K562 (cell line): Measurements from ENCODE around the gene ALS2CL. TPM values are rescaled to one million over a fixed set of nuclear protein-coding genes. Genes with fewer than 3 reads are reported as not detected.

ENCODE experiments used
- EWSR1 ChIP-seq: fragments of 450-650 bp; IDR thresholded peaks from 2 replicates; pipeline ENCODE4 v1.6.1; 2018; ENCODE audit warnings: borderline replicate concordance, mild to moderate bottlenecking, low read depth, moderate library complexity; ENCODE audit not compliant: partially characterized antibody
- FOSL1 ChIP-seq: fragments of 200-800 bp; sonication (Bioruptor generic); conservative IDR thresholded peaks from 2 replicates; pipeline ENCODE4 v1.6.1; 2016; ENCODE audit warnings: missing genetic modification characterization, missing compliant biosample characterization
- HOMEZ ChIP-seq: fragments of 250-450 bp; sonication (Bioruptor Pico); IDR thresholded peaks from 2 replicates; pipeline ENCODE4 v1.4.0; 2020; ENCODE audit warnings: mild to moderate bottlenecking, moderate library complexity
- JUND ChIP-seq, 2 experiments: IDR thresholded peaks; 2 replicates in 1 of 2; 3 replicates in 1 of 2; pipeline ENCODE4 v1.6.1; 2011; ENCODE audit warnings: borderline replicate concordance in 2 of 2, low read depth in 2 of 2, low read length in 2 of 2, improper control_type of control experiment in 1 of 2, missing biosample characterization in 1 of 2, missing genetic modification characterization in 1 of 2, missing genetic modification reagents in 1 of 2
- MAZ ChIP-seq, 2 experiments: fragments of 450-650 bp in 1 of 2; sonication (generic) in 1 of 2; formaldehyde crosslinking; IDR thresholded peaks in 1 of 2; conservative IDR thresholded peaks in 1 of 2; 2 replicates each; pipeline versions ENCODE4 v1.4.0 to v1.5.0; 2020; ENCODE audit warnings: mild to moderate bottlenecking in 1 of 2, missing genetic modification reagents in 1 of 2
- MYBL2 ChIP-seq, 2 experiments: fragments of 450-650 bp in 1 of 2; sonication (generic) in 1 of 2; formaldehyde crosslinking in 1 of 2; IDR thresholded peaks; 2 replicates each; pipeline versions ENCODE4 v1.6.1 to v1.8.1; 2017 to 2022; ENCODE audit warnings: borderline replicate concordance in 1 of 2, inconsistent platforms in 1 of 2, low read depth in 1 of 2, mild to moderate bottlenecking in 1 of 2, missing genetic modification reagents in 1 of 2, moderate library complexity in 1 of 2
- NCOA2 ChIP-seq, 2 experiments: fragments of 450-650 bp; IDR thresholded peaks; 2 replicates each; pipeline ENCODE4 v1.6.1; 2018; ENCODE audit warnings: mild to moderate bottlenecking in 2 of 2, moderate library complexity in 1 of 2; ENCODE audit not compliant: partially characterized antibody in 2 of 2
- RAD21 ChIP-seq, 2 experiments: fragments of 250-450 bp in 1 of 2; fragments of 450-650 bp in 1 of 2; sonication (Bioruptor Pico) in 1 of 2; formaldehyde crosslinking in 1 of 2; IDR thresholded peaks in 1 of 2; conservative IDR thresholded peaks in 1 of 2; 2 replicates each; pipeline versions ENCODE4 v1.4.0 to v1.8.0; 2020 to 2022; ENCODE audit warnings: mild to moderate bottlenecking in 2 of 2, moderate library complexity in 1 of 2
- REST ChIP-seq, 2 experiments: fragments of 450-650 bp; formaldehyde crosslinking in 1 of 2; IDR thresholded peaks; 2 replicates each; pipeline versions ENCODE4 v1.4.0 to v1.6.1; 2014 to 2020; ENCODE audit warnings: mild to moderate bottlenecking in 2 of 2, borderline replicate concordance in 1 of 2, low read depth in 1 of 2
- SNIP1 ChIP-seq: fragments of 450-650 bp; IDR thresholded peaks from 2 replicates; pipeline ENCODE4 v1.7.1; 2017; ENCODE audit warnings: low read depth, mild to moderate bottlenecking
- TAF7 ChIP-seq: fragments of 450-650 bp; IDR thresholded peaks from 2 replicates; pipeline ENCODE4 v1.6.1; 2016; ENCODE audit warnings: missing genetic modification characterization, missing compliant biosample characterization
- TRIM24 ChIP-seq, 2 experiments: fragments of 450-650 bp; IDR thresholded peaks; 2 replicates each; pipeline ENCODE4 v1.6.1; 2016
- ZEB2 ChIP-seq: fragments of 450-650 bp; IDR thresholded peaks from 2 replicates; pipeline ENCODE4 v1.6.1; 2016
- ZKSCAN1 ChIP-seq: fragments of 150-350 bp; IDR thresholded peaks from 2 replicates; pipeline ENCODE4 v1.6.1; 2016; ENCODE audit warnings: low read depth, low read length
- ZNF232 ChIP-seq: sonication (generic); formaldehyde crosslinking; IDR thresholded peaks from 2 replicates; pipeline ENCODE4 v1.8.0; 2022; ENCODE audit warnings: mild to moderate bottlenecking, missing genetic modification reagents
- ZNF324 ChIP-seq: fragments of 250-450 bp; sonication (Bioruptor Pico); IDR thresholded peaks from 2 replicates; pipeline ENCODE4 v1.4.0; 2020; ENCODE audit warnings: mild to moderate bottlenecking
- ZNF57 ChIP-seq: fragments of 450-650 bp; formaldehyde crosslinking; IDR thresholded peaks from 2 replicates; pipeline ENCODE4 v1.4.0; 2020; ENCODE audit warnings: mild to moderate bottlenecking, moderate library complexity
- polyA plus RNA-seq, 8 experiments: library from polyadenylated mRNA; depleted of rRNA in 4 of 8; stranded (reverse) in 5 of 8; unstranded in 3 of 8; fragments of >200 nt; fragmentation: Nextera tagmentation in 2 of 8; fragmentation: Illumina TruSeq in 1 of 8; extraction: Ambion mirVana in 2 of 8; extraction: Trizol in 1 of 8; gene quantifications; 2 replicates each; pipeline versions ENCODE4 v1.2.1 to v1.2.3, GENCODE V29; 2011 to 2014; ENCODE audit warnings: inconsistent platforms in 1 of 8, missing spikeins in 1 of 8
- total RNA-seq, 7 experiments: library from RNA; depleted of rRNA in 6 of 7; stranded (reverse); fragments of >200 nt in 6 of 7; fragmentation: Illumina TruSeq in 2 of 7; extraction: Trizol in 2 of 7; gene quantifications; 2 replicates each; pipeline versions ENCODE4 v1.2.1 to v1.2.3, GENCODE V29; 2011 to 2021; ENCODE audit warnings: low replicate concordance in 1 of 7

ALS2CL gene
- total and polyA plus RNA-seq, 9 of the 15 experiments (the other 6 are each of a cell fraction or from before 2014, with no cell fraction given), result 0.03 to 0.13 (median 0.05) TPM; not detected in 3

GRCh38 chr3:46733026-46733800 lies 39.7 kb upstream of the ALS2CL start (continued):
- TF ChIP-seq REST (IDR thresholded peaks at IDR 0.05; ENCODE audit: borderline replicate concordance) (peak; percentile 32; the same call in 1 of the 2 replicates), REST (CRISPR knock-in tag; IDR thresholded peaks at IDR 0.05; ENCODE audit: low read depth) (no peak), MAZ (CRISPR knock-in tag; conservative IDR thresholded peaks at IDR 0.05 in 1 of 2, IDR thresholded peaks at IDR 0.05 in 1 of 2) (no peak), TAF7 (no peak), ZNF57 (CRISPR knock-in tag) (no peak), ZNF324 (no peak), SNIP1 (no peak), ZKSCAN1 (no peak), RAD21 (CRISPR knock-in tag; conservative IDR thresholded peaks at IDR 0.05 in 1 of 2, IDR thresholded peaks at IDR 0.05 in 1 of 2) (peak in 1 of 2 experiments; percentile 64; a peak in 2 of 4 replicates), MYBL2 (IDR thresholded peaks at IDR 0.05; ENCODE audit: low read depth) (no peak), MYBL2 (CRISPR knock-in tag; IDR thresholded peaks at IDR 0.05; ENCODE audit: borderline replicate concordance) (no peak), ZEB2 (no peak), NCOA2 (IDR thresholded peaks at IDR 0.05; ENCODE audit: partially characterized antibody in 2 of 2) (no peak), HOMEZ (no peak), JUND (IDR thresholded peaks at IDR 0.05; ENCODE audit: borderline replicate concordance, low read depth, low read length) (0 out of 2 replicates have a peak, but pooled peaks have one; percentile 7), JUND (tag; IDR thresholded peaks at IDR 0.05; ENCODE audit: borderline replicate concordance, low read depth, low read length) (no peak), EWSR1 (no peak), ZNF232 (CRISPR knock-in tag) (no peak), TRIM24 (IDR thresholded peaks at IDR 0.05) (no peak), FOSL1 (tag) (no peak)
